Peyer's patch (tissue), 4 donors: ENCODE measurements around the gene P2RY6.

Source experiments
- POLR2A ChIP-seq, 2 donors: fragments of 450-650 bp; IDR thresholded peaks; one replicate each; pipeline ENCODE4 v1.5.1; 2017; ENCODE audit warnings: antibody characterized with exemption in 2 of 2, mild to moderate bottlenecking in 2 of 2, moderate library complexity in 2 of 2
- TF ChIP-seq, protein P1 (sequence below), 6 experiments: fragments of 450-650 bp in 4 of 6; fragments of 200-600 bp in 2 of 6; sonication (generic) in 1 of 6; IDR thresholded peaks; one replicate each; pipeline ENCODE4 v1.5.1; 2017 to 2019; ENCODE audit warnings: antibody characterized with exemption in 6 of 6, mild to moderate bottlenecking in 3 of 6, moderate library complexity in 1 of 6

DNA sequence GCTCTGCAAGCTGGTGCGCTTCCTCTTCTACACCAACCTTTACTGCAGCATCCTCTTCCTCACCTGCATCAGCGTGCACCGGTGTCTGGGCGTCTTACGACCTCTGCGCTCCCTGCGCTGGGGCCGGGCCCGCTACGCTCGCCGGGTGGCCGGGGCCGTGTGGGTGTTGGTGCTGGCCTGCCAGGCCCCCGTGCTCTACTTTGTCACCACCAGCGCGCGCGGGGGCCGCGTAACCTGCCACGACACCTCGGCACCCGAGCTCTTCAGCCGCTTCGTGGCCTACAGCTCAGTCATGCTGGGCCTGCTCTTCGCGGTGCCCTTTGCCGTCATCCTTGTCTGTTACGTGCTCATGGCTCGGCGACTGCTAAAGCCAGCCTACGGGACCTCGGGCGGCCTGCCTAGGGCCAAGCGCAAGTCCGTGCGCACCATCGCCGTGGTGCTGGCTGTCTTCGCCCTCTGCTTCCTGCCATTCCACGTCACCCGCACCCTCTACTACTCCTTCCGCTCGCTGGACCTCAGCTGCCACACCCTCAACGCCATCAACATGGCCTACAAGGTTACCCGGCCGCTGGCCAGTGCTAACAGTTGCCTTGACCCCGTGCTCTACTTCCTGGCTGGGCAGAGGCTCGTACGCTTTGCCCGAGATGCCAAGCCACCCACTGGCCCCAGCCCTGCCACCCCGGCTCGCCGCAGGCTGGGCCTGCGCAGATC, 37.5 kb upstream of the P2RY6 start:
- TF ChIP-seq, protein P1, sequence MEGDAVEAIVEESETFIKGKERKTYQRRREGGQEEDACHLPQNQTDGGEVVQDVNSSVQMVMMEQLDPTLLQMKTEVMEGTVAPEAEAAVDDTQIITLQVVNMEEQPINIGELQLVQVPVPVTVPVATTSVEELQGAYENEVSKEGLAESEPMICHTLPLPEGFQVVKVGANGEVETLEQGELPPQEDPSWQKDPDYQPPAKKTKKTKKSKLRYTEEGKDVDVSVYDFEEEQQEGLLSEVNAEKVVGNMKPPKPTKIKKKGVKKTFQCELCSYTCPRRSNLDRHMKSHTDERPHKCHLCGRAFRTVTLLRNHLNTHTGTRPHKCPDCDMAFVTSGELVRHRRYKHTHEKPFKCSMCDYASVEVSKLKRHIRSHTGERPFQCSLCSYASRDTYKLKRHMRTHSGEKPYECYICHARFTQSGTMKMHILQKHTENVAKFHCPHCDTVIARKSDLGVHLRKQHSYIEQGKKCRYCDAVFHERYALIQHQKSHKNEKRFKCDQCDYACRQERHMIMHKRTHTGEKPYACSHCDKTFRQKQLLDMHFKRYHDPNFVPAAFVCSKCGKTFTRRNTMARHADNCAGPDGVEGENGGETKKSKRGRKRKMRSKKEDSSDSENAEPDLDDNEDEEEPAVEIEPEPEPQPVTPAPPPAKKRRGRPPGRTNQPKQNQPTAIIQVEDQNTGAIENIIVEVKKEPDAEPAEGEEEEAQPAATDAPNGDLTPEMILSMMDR (IDR thresholded peaks at IDR 0.05), result no peak
- TF ChIP-seq POLR2A (IDR thresholded peaks at IDR 0.05), result no peak
